Hematopoietic multipotent progenitor cell treated with erythropoietin and hydrocortisone succinate and interleukin-3 and kit ligand, for 8 days (in vitro differentiated cells): Measurements from ENCODE around the gene FREM1.
"Not testable (repeated sequence)": the region's sequence is repeated elsewhere in the genome, so short reads cannot be mapped to it uniquely, and the experiment has no call there.

Source experiments
- DNase-seq: peaks from one replicate; pipeline ENCODE4 v3.0.0-alpha.2; 2015

The FREM1 gene

GRCh38 chr9:14909961-14910805 lies at the start of gene FREM1:
Gene FREM1 (minus strand): TSS chr9:14910428. CDS start chr9:14868977, 41,451 bp downstream.
- peak; percentile 48 for DNase-seq

GRCh38 chr9:14958989-14959388 lies 48.8 kb upstream of the FREM1 start:
- no peak for DNase-seq

- no peak for DNase-seq
Observed at GRCh38 chr9:14957109-14957508, 46.9 kb upstream of the FREM1 start.

GRCh38 chr9:14956208-14956607 lies 46.0 kb upstream of the FREM1 start:
- no peak for DNase-seq

- DNase-seq: no peak
Observed at GRCh38 chr9:14945351-14945750, 35.1 kb upstream of the FREM1 start.

- DNase-seq: no peak
Observed at GRCh38 chr9:14941501-14942405, 31.5 kb upstream of the FREM1 start.

- no peak for DNase-seq
Observed at GRCh38 chr9:14939378-14939777, 29.1 kb upstream of the FREM1 start.

GRCh38 chr9:14937216-14937615 lies 27.0 kb upstream of the FREM1 start:
- DNase-seq: no peak

GRCh38 chr9:14936491-14936890 lies 26.3 kb upstream of the FREM1 start:
- DNase-seq: no peak

GRCh38 chr9:14935964-14936363 lies 25.7 kb upstream of the FREM1 start:
- DNase-seq: no peak

- DNase-seq: no peak
Observed at GRCh38 chr9:14935106-14935751, 25.0 kb upstream of the FREM1 start.

- DNase-seq: no peak
Observed at GRCh38 chr9:14932641-14933040, 22.4 kb upstream of the FREM1 start.

GRCh38 chr9:14932231-14932630 lies 22.0 kb upstream of the FREM1 start:
- no peak for DNase-seq

GRCh38 chr9:14926941-14927624 lies 16.9 kb upstream of the FREM1 start:
- DNase-seq: peak; percentile 98

GRCh38 chr9:14924230-14925219 lies 14.3 kb upstream of the FREM1 start:
- peak; percentile 52 for DNase-seq

GRCh38 chr9:14923701-14924100 lies 13.5 kb upstream of the FREM1 start:
- no peak for DNase-seq

- not testable (repeated sequence) for DNase-seq
Observed at GRCh38 chr9:14920805-14921204, 10.6 kb upstream of the FREM1 start.

- no peak for DNase-seq
Observed at GRCh38 chr9:14913366-14913765, 3.1 kb upstream of the FREM1 start.

GRCh38 chr9:14912859-14913258 lies 2.6 kb upstream of the FREM1 start:
- peak; percentile 36 for DNase-seq

- no peak for DNase-seq
Observed at GRCh38 chr9:14911046-14911445, 818 bp upstream of the FREM1 start.

GRCh38 chr9:14909601-14909960 lies 647 bp downstream of the FREM1 start:
- no peak for DNase-seq
